ENCODE results near the gene SOX4. TPM values are rescaled to one million over a fixed set of nuclear protein-coding genes. Genes with fewer than 3 reads are reported as not detected.

SOX4 gene
- total RNA-seq, 2 donors from 2014 or later = 95.9 to 96.7 TPM

DNA sequence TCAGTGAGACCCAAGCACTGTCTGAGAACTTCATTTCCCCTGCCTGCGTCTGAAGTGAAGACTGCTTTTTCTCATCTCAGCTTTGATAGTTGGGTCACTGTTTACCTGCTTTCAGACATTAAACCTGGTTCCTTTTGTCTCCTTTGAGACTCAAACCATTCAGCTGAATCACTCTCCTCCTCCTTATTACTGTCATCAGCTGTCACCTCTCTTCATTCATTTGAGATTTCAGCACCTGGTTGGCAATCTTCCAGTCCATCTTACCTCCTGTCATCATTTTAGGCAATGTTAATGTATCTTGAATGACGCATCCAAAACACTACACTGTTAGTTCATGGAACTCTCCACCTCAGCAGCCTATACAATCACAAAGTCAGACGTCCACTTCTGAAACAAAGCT, 34.3 kb upstream of the SOX4 start:
- H3K4me1 Mint-ChIP-seq = no peaks in the 10 kb centered on the region
- DNase-seq = no peak
- H3K9me3 Mint-ChIP-seq = peaks cover 1% of the 10 kb centered on the region
- H3K27ac Mint-ChIP-seq = no peak overlapping the region
- Histone ChIP-seq H3K27ac (ENCODE audit: low read depth, low read length) (no peak overlapping the region), H3K27me3 (ENCODE audit: control insufficient read depth, insufficient read depth, low read length, poor library complexity, severe bottlenecking) (no peaks in the 10 kb centered on the region), H3K36me3 (ENCODE audit: control insufficient read depth, insufficient read depth, low read length) (no peaks in the 10 kb centered on the region), H3K4me1 (ENCODE audit: control insufficient read depth, insufficient read depth, low read length) (no peaks in the 10 kb centered on the region), H3K9ac (ENCODE audit: extremely low read depth, low read length, poor library complexity, severe bottlenecking) (no peak overlapping the region), H3K9me3 (ENCODE audit: control insufficient read depth, low read length) (no peaks in the 10 kb centered on the region), H3K4me3 (ENCODE audit: low read length) (no peak overlapping the region)
- TF ChIP-seq, protein P1, sequence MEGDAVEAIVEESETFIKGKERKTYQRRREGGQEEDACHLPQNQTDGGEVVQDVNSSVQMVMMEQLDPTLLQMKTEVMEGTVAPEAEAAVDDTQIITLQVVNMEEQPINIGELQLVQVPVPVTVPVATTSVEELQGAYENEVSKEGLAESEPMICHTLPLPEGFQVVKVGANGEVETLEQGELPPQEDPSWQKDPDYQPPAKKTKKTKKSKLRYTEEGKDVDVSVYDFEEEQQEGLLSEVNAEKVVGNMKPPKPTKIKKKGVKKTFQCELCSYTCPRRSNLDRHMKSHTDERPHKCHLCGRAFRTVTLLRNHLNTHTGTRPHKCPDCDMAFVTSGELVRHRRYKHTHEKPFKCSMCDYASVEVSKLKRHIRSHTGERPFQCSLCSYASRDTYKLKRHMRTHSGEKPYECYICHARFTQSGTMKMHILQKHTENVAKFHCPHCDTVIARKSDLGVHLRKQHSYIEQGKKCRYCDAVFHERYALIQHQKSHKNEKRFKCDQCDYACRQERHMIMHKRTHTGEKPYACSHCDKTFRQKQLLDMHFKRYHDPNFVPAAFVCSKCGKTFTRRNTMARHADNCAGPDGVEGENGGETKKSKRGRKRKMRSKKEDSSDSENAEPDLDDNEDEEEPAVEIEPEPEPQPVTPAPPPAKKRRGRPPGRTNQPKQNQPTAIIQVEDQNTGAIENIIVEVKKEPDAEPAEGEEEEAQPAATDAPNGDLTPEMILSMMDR (conservative IDR thresholded peaks at IDR 0.05) = no peak
- H3K27me3 Mint-ChIP-seq (ENCODE audit: insufficient read depth) = no peaks in the 10 kb centered on the region
- WGBS, 2 experiments (ENCODE audit: insufficient coverage in 1 of 2, insufficient read length in 1 of 2) = 93 to 96% methylated on average over 3 of the region's 3 CpGs
- H3K4me3 Mint-ChIP-seq = no peak overlapping the region
- no peaks in the 10 kb centered on the region for H3K36me3 Mint-ChIP-seq (ENCODE audit: low read depth)

DNA sequence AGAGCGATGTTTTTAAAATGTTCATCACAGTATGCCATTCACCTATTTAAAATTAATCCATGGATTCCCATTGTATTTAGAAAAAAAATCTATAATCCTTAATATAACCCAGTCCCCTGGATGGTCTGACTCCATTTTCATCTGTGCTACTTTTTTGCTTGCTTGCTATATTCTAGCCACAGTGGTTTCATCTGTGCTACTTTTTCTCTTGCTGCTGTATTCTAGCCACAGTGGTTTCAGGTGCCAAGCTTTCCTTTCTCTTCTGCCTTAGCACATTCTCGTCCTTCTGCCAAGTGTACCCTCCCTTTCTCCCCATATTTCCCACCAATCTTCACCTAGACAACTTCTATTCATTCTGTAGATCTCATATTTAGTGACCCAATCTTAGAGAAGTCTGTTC, 33.3 kb upstream of the SOX4 start:
- Histone ChIP-seq H3K9me3 (ENCODE audit: control insufficient read depth, low read length) (no peaks in the 10 kb centered on the region), H3K9ac (ENCODE audit: extremely low read depth, low read length, poor library complexity, severe bottlenecking) (no peak overlapping the region), H3K36me3 (ENCODE audit: control insufficient read depth, insufficient read depth, low read length) (no peaks in the 10 kb centered on the region), H3K27me3 (ENCODE audit: control insufficient read depth, insufficient read depth, low read length, poor library complexity, severe bottlenecking) (no peaks in the 10 kb centered on the region), H3K4me1 (ENCODE audit: control insufficient read depth, insufficient read depth, low read length) (no peaks in the 10 kb centered on the region), H3K27ac (ENCODE audit: low read depth, low read length) (no peak overlapping the region), H3K4me3 (ENCODE audit: low read length) (no peak overlapping the region)
- Mint-ChIP-seq H3K27me3 (ENCODE audit: insufficient read depth) (no peaks in the 10 kb centered on the region), H3K4me3 (no peak overlapping the region), H3K36me3 (ENCODE audit: low read depth) (no peaks in the 10 kb centered on the region), H3K4me1 (no peaks in the 10 kb centered on the region), H3K27ac (no peak overlapping the region), H3K9me3 (peaks cover 1% of the 10 kb centered on the region)
- TF ChIP-seq, protein P1 (conservative IDR thresholded peaks at IDR 0.05) = no peak
- 88 to 89% methylated on average over 2 of the region's 2 CpGs for WGBS, 2 experiments (ENCODE audit: insufficient coverage in 1 of 2, insufficient read length in 1 of 2)
- no peak for DNase-seq

DNA sequence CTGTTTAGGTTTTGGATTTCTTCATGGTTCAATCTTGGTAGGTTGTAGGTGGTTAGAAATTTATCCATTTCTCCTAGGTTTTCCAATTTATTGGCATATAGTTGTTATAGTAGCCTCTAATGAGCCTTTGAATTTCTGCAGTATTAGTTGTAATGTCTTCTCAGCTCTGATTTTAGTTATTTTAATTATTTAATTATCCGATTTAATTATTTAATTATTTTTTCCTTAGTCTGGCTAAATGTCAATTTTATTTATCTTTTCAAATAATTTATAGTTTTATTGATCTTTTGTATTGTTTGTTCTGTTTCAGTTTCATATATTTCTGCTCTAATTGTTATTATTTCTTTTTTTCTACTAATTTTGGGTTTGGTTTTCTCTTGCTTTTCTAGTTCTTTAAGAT, 28.1 kb upstream of the SOX4 start:
- DNase-seq = no peak
- Histone ChIP-seq H3K27me3 (ENCODE audit: control insufficient read depth, insufficient read depth, low read length, poor library complexity, severe bottlenecking) (no peaks in the 10 kb centered on the region), H3K36me3 (ENCODE audit: control insufficient read depth, insufficient read depth, low read length) (no peaks in the 10 kb centered on the region), H3K9ac (ENCODE audit: extremely low read depth, low read length, poor library complexity, severe bottlenecking) (no peak overlapping the region), H3K27ac (ENCODE audit: low read depth, low read length) (no peak overlapping the region), H3K9me3 (ENCODE audit: control insufficient read depth, low read length) (no peaks in the 10 kb centered on the region), H3K4me1 (ENCODE audit: control insufficient read depth, insufficient read depth, low read length) (no peaks in the 10 kb centered on the region), H3K4me3 (ENCODE audit: low read length) (no peak overlapping the region)
- no peaks in the 10 kb centered on the region for H3K4me1 Mint-ChIP-seq
- H3K9me3 Mint-ChIP-seq = peaks cover 5% of the 10 kb centered on the region
- H3K27me3 Mint-ChIP-seq (ENCODE audit: insufficient read depth) = peaks cover 3% of the 10 kb centered on the region
- H3K27ac Mint-ChIP-seq = no peak overlapping the region
- TF ChIP-seq, protein P1 (conservative IDR thresholded peaks at IDR 0.05) = no peak
- WGBS, 2 experiments (ENCODE audit: insufficient coverage in 1 of 2, insufficient read length in 1 of 2) = no CpG with 5 or more reads among the region's 1 CpG
- H3K36me3 Mint-ChIP-seq (ENCODE audit: low read depth) = no peaks in the 10 kb centered on the region
- H3K4me3 Mint-ChIP-seq = no peak overlapping the region
